HUES48 (cell line): ENCODE results near the gene CD22.

Source experiments
- H3K27ac ChIP-seq: one replicate; pipeline ENCODE4 v1.7.0; 2013; ENCODE audit warnings: low read depth, low read length, inconsistent platforms
- H3K27me3 ChIP-seq: 2 replicates; pipeline ENCODE4 v1.6.1; 2013; ENCODE audit warnings: mild to moderate bottlenecking, low read length; ENCODE audit not compliant: control insufficient read depth, insufficient read depth
- H3K36me3 ChIP-seq: 2 replicates; pipeline ENCODE4 v1.6.1; 2013; ENCODE audit warnings: low read length; ENCODE audit not compliant: control insufficient read depth, insufficient read depth
- H3K4me1 ChIP-seq: 2 replicates; pipeline ENCODE4 v1.6.1; 2013; ENCODE audit warnings: mild to moderate bottlenecking, low read length; ENCODE audit not compliant: control insufficient read depth, insufficient read depth
- H3K4me3 ChIP-seq: 2 replicates; pipeline ENCODE4 v1.5.1; 2013; ENCODE audit warnings: mild to moderate bottlenecking, low read depth, low read length
- H3K9ac ChIP-seq: 2 replicates; pipeline ENCODE4 v1.6.1; 2013; ENCODE audit warnings: mild to moderate bottlenecking, low read depth, low read length, moderate library complexity
- H3K9me3 ChIP-seq: 2 replicates; pipeline ENCODE4 v1.6.1; 2013; ENCODE audit warnings: low read length; ENCODE audit not compliant: control insufficient read depth, insufficient read depth

The CD22 gene

GRCh38 chr19:35290381-35291127, 38.4 kb upstream of the CD22 start:
- H3K4me3 ChIP-seq = no peak overlapping the region
- no peaks in the 10 kb centered on the region for H3K36me3 ChIP-seq
- H3K27ac ChIP-seq = no peak overlapping the region
- no peaks in the 10 kb centered on the region for H3K9me3 ChIP-seq
- H3K9ac ChIP-seq = no peak overlapping the region
- no peaks in the 10 kb centered on the region; the same call in 1 of the 2 replicates for H3K4me1 ChIP-seq
- H3K27me3 ChIP-seq = no peaks in the 10 kb centered on the region

- Histone ChIP-seq H3K9ac (no peak overlapping the region), H3K27ac (no peak overlapping the region), H3K36me3 (no peaks in the 10 kb centered on the region), H3K4me3 (no peak overlapping the region), H3K4me1 (peaks cover 4% of the 10 kb centered on the region; the same call in 1 of the 2 replicates), H3K9me3 (no peaks in the 10 kb centered on the region), H3K27me3 (no peaks in the 10 kb centered on the region)
These were observed 37.7 kb upstream of the CD22 start for GRCh38 chr19:35291259-35291658.

- Histone ChIP-seq H3K4me3 (no peak within 1 kb of the TSS), H3K36me3 (no peaks in the 10 kb centered on the region), H3K9ac (no peak within 1 kb of the TSS), H3K27ac (no peak within 1 kb of the TSS), H3K27me3 (no peaks in the 10 kb centered on the region), H3K4me1 (peaks cover 4% of the 10 kb centered on the region; the same call in 1 of the 2 replicates), H3K9me3 (no peaks in the 10 kb centered on the region)
These were observed 37.1 kb upstream of the CD22 start, which contains the start of gene MAG for GRCh38 chr19:35291916-35292315. MAG (plus strand) TSS chr19:35292161; CDS start chr19:35295409, 3,248 bp downstream.

- H3K27me3 ChIP-seq = no peaks in the 10 kb centered on the region
- H3K4me3 ChIP-seq = no peak overlapping the region
- H3K4me1 ChIP-seq = peaks cover 4% of the 10 kb centered on the region; the same call in 1 of the 2 replicates
These were observed 36.3 kb upstream of the CD22 start for GRCh38 chr19:35292421-35293362.

GRCh38 chr19:35293363-35293739, 35.6 kb upstream of the CD22 start:
- no peaks in the 10 kb centered on the region for H3K27me3 ChIP-seq
- H3K27ac ChIP-seq = no peak overlapping the region
- H3K4me3 ChIP-seq = no peak overlapping the region
- H3K9ac ChIP-seq = no peak overlapping the region
- no peaks in the 10 kb centered on the region for H3K9me3 ChIP-seq
- H3K36me3 ChIP-seq = no peaks in the 10 kb centered on the region
- H3K4me1 ChIP-seq = peaks cover 4% of the 10 kb centered on the region; the same call in 1 of the 2 replicates

More at GRCh38 chr19:35292421-35293362, 36.3 kb upstream of the CD22 start:
- no peaks in the 10 kb centered on the region for H3K36me3 ChIP-seq
- H3K27ac ChIP-seq = no peak overlapping the region
- H3K9ac ChIP-seq = no peak overlapping the region
- no peaks in the 10 kb centered on the region for H3K9me3 ChIP-seq

- Histone ChIP-seq H3K27me3 (no peaks in the 10 kb centered on the region), H3K9ac (no peak overlapping the region), H3K27ac (no peak overlapping the region), H3K36me3 (no peaks in the 10 kb centered on the region), H3K4me1 (peaks cover 4% of the 10 kb centered on the region; the same call in 1 of the 2 replicates), H3K9me3 (no peaks in the 10 kb centered on the region), H3K4me3 (no peak overlapping the region)
These were observed 35.2 kb upstream of the CD22 start for GRCh38 chr19:35293808-35294207.

GRCh38 chr19:35294328-35294727, 34.7 kb upstream of the CD22 start:
- no peak overlapping the region for H3K9ac ChIP-seq
- peaks cover 4% of the 10 kb centered on the region; the same call in 1 of the 2 replicates for H3K4me1 ChIP-seq
- no peak overlapping the region for H3K4me3 ChIP-seq
- H3K9me3 ChIP-seq = no peaks in the 10 kb centered on the region
- H3K27ac ChIP-seq = no peak overlapping the region
- H3K36me3 ChIP-seq = no peaks in the 10 kb centered on the region
- no peaks in the 10 kb centered on the region for H3K27me3 ChIP-seq

GRCh38 chr19:35294859-35295791, 33.9 kb upstream of the CD22 start:
- no peaks in the 10 kb centered on the region for H3K36me3 ChIP-seq
- H3K4me1 ChIP-seq = peaks cover 4% of the 10 kb centered on the region
- H3K4me3 ChIP-seq = no peak overlapping the region
- H3K9me3 ChIP-seq = no peaks in the 10 kb centered on the region
- no peaks in the 10 kb centered on the region for H3K27me3 ChIP-seq
- H3K9ac ChIP-seq = no peak overlapping the region
- no peak overlapping the region for H3K27ac ChIP-seq

GRCh38 chr19:35295792-35296462, 33.1 kb upstream of the CD22 start:
- no peak overlapping the region for H3K4me3 ChIP-seq
- H3K27ac ChIP-seq = no peak overlapping the region
- no peaks in the 10 kb centered on the region for H3K9me3 ChIP-seq
- no peak overlapping the region for H3K9ac ChIP-seq
- H3K27me3 ChIP-seq = no peaks in the 10 kb centered on the region
- H3K36me3 ChIP-seq = no peaks in the 10 kb centered on the region
- peaks cover 4% of the 10 kb centered on the region for H3K4me1 ChIP-seq
